Endometrial microvascular endothelial cells (primary cell): ENCODE data around the gene NFATC2IP. TPM values are rescaled to one million over a fixed set of nuclear protein-coding genes. Genes with fewer than 3 reads are reported as not detected.
"Not testable (repeated sequence)": the region's sequence is repeated elsewhere in the genome, so short reads cannot be mapped to it uniquely, and the experiment has no call there.

Experiments
- in situ Hi-C: cut with HindIII; loops from 2 replicates; pipeline ENCODE4 v1.10.0; 2017; ENCODE audit warnings: low sequenced_read_pairs, low pct_unique_long_range_greater_than_20kb; ENCODE audit errors: inconsistent ontology term
- total RNA-seq: library from RNA; depleted of rRNA; stranded (reverse); fragments of >200 nt; gene quantifications from one replicate; pipeline ENCODE4 v1.2.3, GENCODE V29; 2015; ENCODE audit errors: inconsistent ontology term

The NFATC2IP gene
- total RNA-seq, 1 donor from 2014 or later: 20.2 TPM

DNA sequence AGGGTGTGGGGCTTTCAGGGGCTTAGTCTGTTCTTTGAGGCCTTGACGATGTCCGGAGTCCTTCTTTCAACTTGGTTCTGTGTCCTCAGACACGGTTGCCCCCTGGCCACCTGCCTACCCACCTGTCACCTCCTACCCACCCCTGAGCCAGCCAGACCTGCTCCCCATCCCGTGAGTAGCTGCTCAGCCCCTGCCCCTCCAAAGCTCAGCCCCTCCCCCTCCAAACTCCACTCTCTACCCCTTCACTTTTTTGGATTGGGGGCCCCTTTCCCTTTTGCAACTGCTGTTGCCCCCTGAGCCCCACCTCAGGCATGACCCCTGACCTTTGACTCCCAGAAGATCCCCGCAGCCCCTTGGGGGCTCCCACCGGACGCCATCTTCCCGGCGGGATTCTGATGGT is 35.3 kb downstream of the NFATC2IP start:
- in situ Hi-C loops: no loop called here

- in situ Hi-C loops: no loop called here
These were observed 35.8 kb downstream of the NFATC2IP start for GRCh38 chr16:28986492-28986891.

DNA sequence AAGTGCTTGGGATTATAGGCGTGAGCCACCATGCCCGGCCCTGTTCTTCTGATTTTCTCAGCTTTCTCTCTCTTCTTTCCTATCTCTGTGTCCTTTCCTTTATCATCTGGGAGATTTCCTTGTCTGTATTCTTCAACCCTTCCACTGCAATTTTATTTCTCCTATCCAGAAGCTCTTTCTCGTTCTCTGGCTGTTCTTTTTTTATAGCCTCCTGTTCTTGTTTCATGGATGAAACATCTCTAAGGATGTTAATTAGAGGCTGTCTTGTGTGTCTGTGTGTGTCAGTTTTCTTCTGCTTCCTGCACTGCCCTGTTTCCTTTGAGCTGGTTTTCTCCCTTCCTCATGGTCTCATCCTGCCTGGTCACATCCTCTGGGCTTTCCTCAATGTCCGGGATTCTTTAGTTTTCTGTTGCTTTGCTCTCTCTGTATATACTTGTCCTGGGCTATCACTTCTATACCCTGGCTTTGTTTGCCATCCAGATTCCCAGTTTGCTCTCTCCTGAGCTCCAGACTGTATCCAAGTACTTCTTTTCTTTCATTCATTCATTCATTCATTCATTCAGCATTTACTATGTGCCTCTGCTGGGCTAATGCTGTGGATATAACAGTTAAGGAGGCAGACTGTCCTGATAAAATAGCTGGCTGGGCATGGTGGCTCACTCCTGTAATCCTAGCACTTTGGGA is 36.6 kb downstream of the NFATC2IP start:
- in situ Hi-C loops: no loop called here

DNA sequence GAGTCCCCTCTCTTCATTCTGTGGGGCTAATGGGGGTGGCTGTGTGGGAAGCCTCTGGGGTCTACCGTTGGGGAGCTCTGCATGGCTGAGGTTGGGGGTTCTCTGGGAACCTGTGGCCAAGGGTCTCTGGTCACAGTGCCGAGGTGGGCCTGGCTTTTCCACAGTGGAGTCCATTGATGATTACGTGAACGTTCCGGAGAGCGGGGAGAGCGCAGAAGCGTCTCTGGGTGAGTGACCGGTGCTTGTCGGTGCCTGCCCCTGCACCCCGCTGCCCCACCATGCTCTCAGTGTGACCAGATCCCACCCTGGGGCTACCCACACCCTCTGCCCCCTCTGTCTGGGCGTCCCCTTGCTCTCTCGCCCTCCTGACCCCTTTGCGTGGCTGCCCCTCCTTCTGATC is 38.6 kb downstream of the NFATC2IP start:
- in situ Hi-C loops: no loop called here

GRCh38 chr16:28990375-28991040 is 39.8 kb downstream of the NFATC2IP start:
- in situ Hi-C loops: no loop called here

- in situ Hi-C loops: no loop called here
These were observed 41.0 kb downstream of the NFATC2IP start for GRCh38 chr16:28991687-28992086.

DNA sequence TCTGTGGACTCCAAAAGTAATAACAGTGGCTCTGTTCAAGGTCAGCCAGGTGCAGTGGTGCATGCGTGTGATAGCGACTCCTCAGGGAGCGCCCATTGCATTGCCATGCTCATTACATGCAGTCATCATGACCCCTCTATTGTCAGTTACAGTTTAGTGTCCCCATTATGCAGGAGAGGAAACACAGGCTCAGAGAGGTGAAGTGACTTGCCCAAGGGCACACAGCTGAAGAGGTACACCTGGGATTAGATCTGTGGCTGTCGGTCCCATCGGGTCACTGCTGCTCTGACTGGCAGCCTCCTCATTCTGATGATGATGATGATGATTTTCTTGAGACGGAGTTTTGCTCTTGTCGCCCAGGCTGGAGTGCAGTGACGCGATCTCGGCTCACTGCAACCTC is 41.8 kb downstream of the NFATC2IP start:
- in situ Hi-C loops: no loop called here

GRCh38 chr16:28998837-28999236 is 48.1 kb downstream of the NFATC2IP start:
- in situ Hi-C loops: no loop called here

DNA sequence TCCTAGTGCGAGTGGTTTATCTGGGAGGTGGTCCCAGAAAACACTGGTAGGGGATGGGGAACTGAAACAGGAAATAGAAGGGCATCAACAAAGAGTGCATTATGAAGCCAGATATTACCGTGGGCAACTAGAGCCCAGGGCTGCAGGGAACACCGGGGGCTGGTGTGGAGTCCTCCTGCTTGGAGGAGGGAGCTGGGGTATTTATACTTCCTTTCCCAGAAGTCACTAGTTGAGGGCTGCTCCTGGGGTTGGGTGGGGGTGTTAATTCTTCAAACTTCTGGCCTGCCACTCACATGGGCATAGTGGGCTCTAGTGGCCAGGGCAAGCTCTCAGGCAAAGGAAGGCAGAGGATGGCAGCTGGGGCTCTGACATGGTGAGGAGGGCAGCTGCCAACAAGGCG is 48.8 kb downstream of the NFATC2IP start:
- in situ Hi-C loops: no loop called here

GRCh38 chr16:29000019-29000418 is 49.3 kb downstream of the NFATC2IP start:
- in situ Hi-C loops: no loop called here

DNA sequence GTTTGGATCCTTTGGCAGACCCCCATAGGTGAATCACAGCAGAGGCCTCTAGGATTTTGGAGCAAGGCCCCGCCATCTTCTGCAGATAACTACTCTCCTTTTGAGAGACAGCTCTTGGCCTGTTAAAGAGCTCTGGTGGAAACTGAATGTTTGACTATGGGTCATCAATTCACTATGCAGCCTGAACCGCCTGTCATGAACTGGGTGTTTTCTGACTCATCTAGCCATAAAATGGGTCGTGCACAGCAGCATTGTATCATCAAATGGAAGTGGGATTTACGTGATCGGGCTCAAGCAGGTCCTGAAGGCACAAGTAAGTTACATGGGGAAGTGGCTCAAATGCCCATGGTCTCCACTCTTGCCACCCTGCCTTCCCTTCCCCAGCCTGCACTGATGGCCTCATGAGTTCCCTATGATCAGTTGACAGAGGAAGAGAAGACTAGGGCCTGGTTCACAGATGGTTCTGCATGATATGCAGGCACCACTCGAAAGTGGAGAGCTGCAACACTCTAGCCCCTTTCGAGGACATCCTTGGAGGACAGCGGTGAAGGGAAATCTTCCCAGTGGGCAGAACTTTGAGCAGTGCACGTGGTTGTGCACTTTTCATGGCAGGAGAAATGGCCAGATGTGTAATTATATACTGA is 53.9 kb downstream of the NFATC2IP start:
- in situ Hi-C loops: not testable (repeated sequence)

GRCh38 chr16:29007730-29008593 is 57.2 kb downstream of the NFATC2IP start:
- in situ Hi-C loops: no loop called here

GRCh38 chr16:29009050-29009837 is 58.5 kb downstream of the NFATC2IP start:
- in situ Hi-C loops: no loop called here

DNA sequence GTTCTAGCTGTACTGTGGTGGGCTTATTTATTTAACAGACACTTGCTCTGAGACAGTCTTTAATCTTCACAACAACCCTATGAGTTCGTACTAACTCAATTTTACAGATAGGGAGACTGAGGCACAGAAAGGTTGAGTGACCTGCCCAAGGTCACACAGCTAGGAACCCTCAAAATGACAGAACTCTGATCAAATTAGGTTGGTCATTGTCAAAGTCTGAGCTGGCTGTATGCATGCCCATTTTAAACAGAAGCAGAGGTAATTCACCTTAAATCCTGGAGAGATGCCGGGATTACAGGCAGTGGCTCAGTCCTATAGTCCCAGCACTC is 59.1 kb downstream of the NFATC2IP start:
- in situ Hi-C loops: no loop called here

- in situ Hi-C loops: no loop called here
These were observed 60.4 kb downstream of the NFATC2IP start for GRCh38 chr16:29011112-29011511.

DNA sequence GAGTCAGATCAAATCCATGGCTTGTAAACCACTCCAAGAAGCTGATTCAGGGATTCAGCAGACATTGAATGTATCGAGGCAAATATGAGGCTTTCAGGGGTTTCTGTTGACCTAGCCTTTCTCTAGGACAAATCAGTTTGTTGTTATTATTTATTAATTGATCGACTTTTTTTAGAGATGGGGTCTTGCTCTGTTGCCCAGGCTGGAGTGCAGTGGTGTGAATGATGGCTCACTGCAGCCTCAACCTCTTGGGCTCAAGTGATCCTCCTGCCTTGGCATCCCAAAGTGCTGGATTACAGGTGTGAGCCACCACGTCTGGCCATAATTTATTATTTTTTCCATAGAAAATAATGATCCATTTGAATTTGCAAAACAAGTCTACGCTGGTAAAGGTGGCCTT is 61.1 kb downstream of the NFATC2IP start:
- in situ Hi-C loops: no loop called here

GRCh38 chr16:29012913-29013553 is 62.3 kb downstream of the NFATC2IP start:
- in situ Hi-C loops: no loop called here

GRCh38 chr16:29014561-29015069 is 63.9 kb downstream of the NFATC2IP start:
- in situ Hi-C loops: no loop called here
